ENCODE data around the gene SNTN.

SNTN gene

GRCh38 chr3:63654211-63654610, 1.7 kb downstream of the SNTN start:
- no peak for TF ChIP-seq ZFX (IDR thresholded peaks at IDR 0.05)
- TF ChIP-seq, protein P1, sequence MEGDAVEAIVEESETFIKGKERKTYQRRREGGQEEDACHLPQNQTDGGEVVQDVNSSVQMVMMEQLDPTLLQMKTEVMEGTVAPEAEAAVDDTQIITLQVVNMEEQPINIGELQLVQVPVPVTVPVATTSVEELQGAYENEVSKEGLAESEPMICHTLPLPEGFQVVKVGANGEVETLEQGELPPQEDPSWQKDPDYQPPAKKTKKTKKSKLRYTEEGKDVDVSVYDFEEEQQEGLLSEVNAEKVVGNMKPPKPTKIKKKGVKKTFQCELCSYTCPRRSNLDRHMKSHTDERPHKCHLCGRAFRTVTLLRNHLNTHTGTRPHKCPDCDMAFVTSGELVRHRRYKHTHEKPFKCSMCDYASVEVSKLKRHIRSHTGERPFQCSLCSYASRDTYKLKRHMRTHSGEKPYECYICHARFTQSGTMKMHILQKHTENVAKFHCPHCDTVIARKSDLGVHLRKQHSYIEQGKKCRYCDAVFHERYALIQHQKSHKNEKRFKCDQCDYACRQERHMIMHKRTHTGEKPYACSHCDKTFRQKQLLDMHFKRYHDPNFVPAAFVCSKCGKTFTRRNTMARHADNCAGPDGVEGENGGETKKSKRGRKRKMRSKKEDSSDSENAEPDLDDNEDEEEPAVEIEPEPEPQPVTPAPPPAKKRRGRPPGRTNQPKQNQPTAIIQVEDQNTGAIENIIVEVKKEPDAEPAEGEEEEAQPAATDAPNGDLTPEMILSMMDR (conservative IDR thresholded peaks at IDR 0.05) = no peak
- no peak overlapping the region for H3K27ac ChIP-seq

- no peak overlapping the region for H3K27ac ChIP-seq
Observed at GRCh38 chr3:63654931-63655330, 2.5 kb downstream of the SNTN start.

GRCh38 chr3:63655519-63655918, 3.0 kb downstream of the SNTN start:
- no peak overlapping the region for H3K27ac ChIP-seq
- TF ChIP-seq, protein P1 (conservative IDR thresholded peaks at IDR 0.05) = no peak
- no peak for TF ChIP-seq ZFX (IDR thresholded peaks at IDR 0.05)

More at GRCh38 chr3:63654931-63655330, 2.5 kb downstream of the SNTN start:
- no peak for TF ChIP-seq ZFX (IDR thresholded peaks at IDR 0.05)
- TF ChIP-seq, protein P1 (conservative IDR thresholded peaks at IDR 0.05) = no peak

DNA sequence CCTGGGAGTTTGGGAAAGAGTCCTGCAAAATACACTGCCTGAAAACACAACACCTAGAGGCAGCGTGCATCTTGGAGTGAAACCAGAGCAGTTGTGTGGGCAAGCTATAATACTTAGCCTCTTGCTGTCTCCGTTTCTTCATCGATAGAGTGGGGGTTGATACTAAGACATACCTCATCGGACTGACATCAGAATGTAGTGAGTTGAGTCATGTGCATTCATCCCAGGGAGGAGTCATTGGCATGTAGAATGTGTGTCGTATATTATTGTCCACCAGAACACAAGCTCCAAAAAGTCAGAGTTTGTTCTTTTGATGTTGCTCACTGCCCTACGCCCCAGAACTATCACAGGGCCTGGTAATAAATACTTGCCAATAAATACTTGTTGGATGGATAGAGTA, 4.3 kb downstream of the SNTN start:
- TF ChIP-seq, protein P1 (conservative IDR thresholded peaks at IDR 0.05) = no peak
- no peak for TF ChIP-seq ZFX (IDR thresholded peaks at IDR 0.05)
- no peak overlapping the region for H3K27ac ChIP-seq

- TF ChIP-seq ZFX (IDR thresholded peaks at IDR 0.05) = no peak
- TF ChIP-seq, protein P1 (conservative IDR thresholded peaks at IDR 0.05) = peak; percentile 20; the same call in 1 of the 2 replicates
- no peak overlapping the region for H3K27ac ChIP-seq
Observed at GRCh38 chr3:63661242-63661641, 8.8 kb downstream of the SNTN start.

DNA sequence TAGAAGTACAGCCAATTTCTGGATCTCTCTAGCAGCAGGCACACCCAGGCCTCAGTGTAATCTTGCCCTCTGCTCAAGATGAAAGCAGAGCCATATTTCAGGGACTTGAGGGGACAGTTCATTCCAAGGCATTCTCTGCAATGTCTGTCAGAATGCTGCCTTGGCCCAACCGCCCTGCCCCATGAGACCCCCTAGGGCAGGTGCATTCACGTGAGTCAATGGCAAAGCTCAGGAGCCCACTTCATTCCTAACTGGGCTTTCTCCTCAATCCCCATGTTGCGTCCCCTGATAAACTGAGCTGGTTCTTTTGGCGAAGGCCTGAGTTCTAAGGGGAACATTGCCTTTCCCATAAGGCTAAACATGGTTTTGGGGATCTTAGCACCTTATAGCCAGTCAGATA, 9.5 kb downstream of the SNTN start:
- H3K27ac ChIP-seq = no peak overlapping the region
- TF ChIP-seq ZFX (IDR thresholded peaks at IDR 0.05) = no peak
- TF ChIP-seq, protein P1 (conservative IDR thresholded peaks at IDR 0.05) = no peak

GRCh38 chr3:63662500-63662899, 10.0 kb downstream of the SNTN start:
- no peak for TF ChIP-seq ZFX (IDR thresholded peaks at IDR 0.05)
- TF ChIP-seq, protein P1 (conservative IDR thresholded peaks at IDR 0.05) = 0 out of 2 replicates have a peak, but pooled peaks have one; percentile 4
- no peak overlapping the region for H3K27ac ChIP-seq

Data from C4-2B (cell line).